SK-N-MC (cell line): ENCODE results near the gene PDCD4.

Experiments used
- DNase-seq: peaks from one replicate; pipeline ENCODE4 v3.0.0-alpha.2; 2011; ENCODE audit warnings: low read depth, low spot score
- H3K27ac ChIP-seq: fragments of 200-600 bp; sonication (generic); 2 replicates; pipeline ENCODE4 v1.5.1; 2016; ENCODE audit warnings: mixed run types
- H3K36me3 ChIP-seq: fragments of 200-600 bp; sonication (generic); 2 replicates; pipeline ENCODE4 v1.6.1; 2017; ENCODE audit warnings: antibody characterized with exemption, low read length, mixed read lengths; ENCODE audit not compliant: insufficient read depth
- H3K4me3 ChIP-seq: fragments of 200-600 bp; sonication (generic); 2 replicates; pipeline ENCODE4 v1.5.1; 2016
- H3K9ac ChIP-seq: fragments of 200-600 bp; sonication (generic); 2 replicates; pipeline ENCODE4 v1.8.0; 2017; ENCODE audit warnings: mixed run types, mixed read lengths; ENCODE audit not compliant: insufficient read length
- H3K9me3 ChIP-seq: fragments of 200-600 bp; sonication (generic); 2 replicates; pipeline ENCODE4 v1.6.1; 2017; ENCODE audit warnings: low read depth, mild to moderate bottlenecking, antibody characterized with exemption, low read length, moderate library complexity, mixed read lengths
- EZH2 ChIP-seq: fragments of 200-600 bp; sonication (generic); IDR thresholded peaks from one replicate; pipeline ENCODE4 v1.6.1; 2017; ENCODE audit warnings: antibody characterized with exemption
- FOXP2 ChIP-seq: optimal IDR thresholded peaks from 2 replicates; pipeline ENCODE3; 2011; ENCODE audit warnings: mild to moderate bottlenecking, moderate library complexity; ENCODE audit not compliant: insufficient read depth; ENCODE audit errors: extremely low read length, control extremely low read depth
- POLR2AphosphoS5 ChIP-seq: IDR thresholded peaks from 2 replicates; pipeline ENCODE4 v1.6.1; 2012; ENCODE audit warnings: mild to moderate bottlenecking, low read depth, low read length, borderline replicate concordance

The PDCD4 gene

DNA sequence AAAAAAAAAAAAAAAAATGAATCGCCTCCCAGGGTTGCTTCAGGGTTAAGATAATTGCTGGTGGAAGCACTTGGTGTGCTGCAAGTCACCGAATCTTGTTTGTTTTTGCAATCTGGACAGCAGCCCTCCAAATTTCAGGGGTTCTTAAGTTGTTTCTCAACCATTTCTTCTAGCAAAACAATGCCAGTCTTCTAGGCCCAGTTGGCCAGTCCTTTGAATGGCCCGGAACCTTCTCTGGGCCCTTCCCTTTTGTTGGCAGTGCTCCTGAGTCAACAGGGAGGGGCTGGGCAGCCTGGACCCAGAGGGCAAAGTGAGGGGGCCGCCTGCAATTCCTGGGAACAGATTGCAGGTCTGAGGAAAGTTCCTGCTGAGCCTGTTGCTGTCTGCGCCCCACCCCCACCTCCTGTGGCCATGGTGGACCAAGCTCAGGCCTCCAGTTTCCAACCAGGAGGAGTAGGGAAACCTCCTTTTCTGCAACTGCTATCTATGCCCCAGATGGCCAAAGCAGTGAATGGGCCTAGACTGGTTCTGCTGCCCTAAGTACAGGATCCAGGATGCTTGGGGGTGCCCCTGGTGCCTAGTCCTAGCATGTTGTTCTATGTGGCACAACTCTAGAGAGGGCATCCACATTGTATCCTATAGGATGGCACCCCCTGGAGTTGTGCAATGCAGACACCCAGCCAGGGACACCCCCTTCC is 31.4 kb upstream of the PDCD4 start:
- H3K9ac ChIP-seq: no peak overlapping the region
- DNase-seq: no peak
- H3K36me3 ChIP-seq: no peaks in the 10 kb centered on the region
- no peak overlapping the region for H3K27ac ChIP-seq
- no peak overlapping the region for H3K4me3 ChIP-seq
- H3K9me3 ChIP-seq: no peaks in the 10 kb centered on the region
- no peak for TF ChIP-seq POLR2AphosphoS5
- TF ChIP-seq FOXP2: no peak

DNA sequence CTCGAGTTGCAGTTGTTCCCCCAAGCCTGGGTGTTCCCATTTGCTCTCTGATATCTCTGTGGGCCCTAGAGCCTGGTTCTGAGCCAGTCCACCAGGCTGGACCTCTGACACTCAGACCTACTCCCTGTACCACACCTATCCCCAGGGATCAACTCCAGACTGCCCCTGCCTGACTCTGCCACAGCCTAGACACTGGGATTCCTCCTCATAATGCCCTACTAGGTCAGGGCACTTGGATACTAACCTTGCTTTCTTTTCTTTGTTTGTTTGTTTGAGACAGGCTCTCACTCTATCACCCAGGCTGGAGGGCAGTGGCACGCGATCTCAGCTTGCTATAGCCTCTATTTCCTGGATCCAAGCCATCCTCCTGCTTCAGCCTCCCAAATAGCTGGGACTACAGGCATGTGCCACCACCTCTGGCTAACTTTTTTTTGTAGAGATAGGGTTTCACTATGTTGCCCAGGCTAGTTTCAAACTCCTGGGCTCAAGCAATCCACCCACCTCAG is 30.8 kb upstream of the PDCD4 start:
- no peak for DNase-seq
- TF ChIP-seq EZH2 (no peak), FOXP2 (no peak), POLR2AphosphoS5 (no peak)
- H3K36me3 ChIP-seq: no peaks in the 10 kb centered on the region
- H3K27ac ChIP-seq: no peak overlapping the region
- H3K4me3 ChIP-seq: no peak overlapping the region
- H3K9ac ChIP-seq: no peak overlapping the region
- no peaks in the 10 kb centered on the region for H3K9me3 ChIP-seq

DNA sequence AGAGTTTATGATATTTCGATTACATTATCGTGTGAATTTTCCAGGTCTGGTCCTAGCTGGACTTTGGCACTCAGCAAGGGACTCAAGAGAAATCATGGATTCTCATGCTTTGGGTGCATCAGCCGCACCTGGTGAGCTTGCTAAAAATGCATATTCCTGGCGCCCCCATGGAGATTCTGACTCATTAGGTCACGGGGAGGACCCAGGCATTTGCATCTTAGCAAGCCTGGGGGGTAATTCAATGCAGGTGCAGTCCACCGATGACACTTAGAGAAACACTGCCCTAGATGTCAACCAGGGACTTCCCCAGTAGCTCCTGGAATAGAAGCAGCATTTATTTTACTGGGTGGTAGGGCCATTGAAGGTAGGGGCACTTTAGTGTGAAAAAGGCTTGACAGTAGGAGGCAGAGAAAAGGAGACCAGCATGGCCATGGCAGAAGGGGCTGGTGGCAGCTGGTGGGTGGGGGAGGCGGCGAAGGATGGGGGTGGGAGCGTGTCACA is 29.9 kb upstream of the PDCD4 start:
- Histone ChIP-seq H3K36me3 (no peaks in the 10 kb centered on the region), H3K27ac (no peak overlapping the region), H3K9ac (no peak overlapping the region), H3K9me3 (no peaks in the 10 kb centered on the region), H3K4me3 (no peak overlapping the region)
- TF ChIP-seq EZH2 (no peak), FOXP2 (no peak), POLR2AphosphoS5 (no peak)
- no peak for DNase-seq

DNA sequence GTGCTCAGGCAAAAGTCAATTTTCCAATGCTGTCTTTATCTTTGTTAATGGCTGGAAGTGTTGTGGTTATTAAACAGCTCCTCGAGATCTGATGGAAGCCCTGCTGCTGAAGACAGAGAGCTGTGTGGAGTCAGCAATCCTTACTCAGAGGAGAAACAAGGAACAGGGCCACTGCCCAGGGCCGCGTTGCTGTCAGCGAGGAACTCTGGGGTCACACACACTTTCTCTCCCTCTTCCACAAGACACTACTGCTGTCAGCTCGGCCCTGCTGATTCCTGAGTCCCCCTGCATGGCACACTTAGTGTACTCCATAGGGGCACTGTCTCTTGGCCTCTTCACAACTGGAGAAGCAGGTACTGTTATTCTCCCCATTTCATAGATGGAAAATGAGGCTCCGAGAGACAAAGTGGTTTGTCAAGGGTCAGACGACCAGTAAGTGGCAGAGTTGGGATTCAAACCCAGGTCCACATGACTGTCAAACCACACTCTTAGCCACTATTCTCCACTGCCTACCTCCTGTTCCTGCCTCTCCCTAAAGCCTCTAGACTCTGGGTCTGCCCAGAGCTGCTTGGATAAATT is 29.3 kb upstream of the PDCD4 start:
- Histone ChIP-seq H3K9me3 (no peaks in the 10 kb centered on the region), H3K9ac (no peak overlapping the region), H3K4me3 (no peak overlapping the region), H3K27ac (no peak overlapping the region), H3K36me3 (no peaks in the 10 kb centered on the region)
- TF ChIP-seq EZH2: no peak
- TF ChIP-seq FOXP2: no peak
- no peak for TF ChIP-seq POLR2AphosphoS5
- DNase-seq: no peak

DNA sequence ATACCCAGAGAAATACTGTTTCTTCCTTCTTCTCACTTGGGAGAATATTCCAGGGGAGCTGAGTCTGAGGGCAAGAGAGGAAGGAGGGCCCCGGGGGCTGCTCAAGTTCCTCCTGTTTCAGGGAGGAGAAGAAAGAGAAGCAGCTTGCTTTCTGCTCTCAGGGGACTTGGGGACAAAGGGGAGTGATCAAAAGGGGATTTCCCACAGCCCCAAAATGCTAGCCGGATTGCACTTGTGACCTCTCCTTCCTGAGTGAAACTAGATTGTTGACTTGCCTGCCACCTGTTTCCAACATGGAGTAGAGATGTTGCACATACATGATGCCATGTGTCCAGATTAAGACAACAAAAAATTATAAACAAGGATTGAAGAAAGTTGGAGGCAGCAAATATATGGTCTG is 28.7 kb upstream of the PDCD4 start:
- H3K36me3 ChIP-seq: no peaks in the 10 kb centered on the region
- TF ChIP-seq POLR2AphosphoS5: no peak
- TF ChIP-seq FOXP2: no peak
- no peak for TF ChIP-seq EZH2
- no peak overlapping the region for H3K27ac ChIP-seq

DNA sequence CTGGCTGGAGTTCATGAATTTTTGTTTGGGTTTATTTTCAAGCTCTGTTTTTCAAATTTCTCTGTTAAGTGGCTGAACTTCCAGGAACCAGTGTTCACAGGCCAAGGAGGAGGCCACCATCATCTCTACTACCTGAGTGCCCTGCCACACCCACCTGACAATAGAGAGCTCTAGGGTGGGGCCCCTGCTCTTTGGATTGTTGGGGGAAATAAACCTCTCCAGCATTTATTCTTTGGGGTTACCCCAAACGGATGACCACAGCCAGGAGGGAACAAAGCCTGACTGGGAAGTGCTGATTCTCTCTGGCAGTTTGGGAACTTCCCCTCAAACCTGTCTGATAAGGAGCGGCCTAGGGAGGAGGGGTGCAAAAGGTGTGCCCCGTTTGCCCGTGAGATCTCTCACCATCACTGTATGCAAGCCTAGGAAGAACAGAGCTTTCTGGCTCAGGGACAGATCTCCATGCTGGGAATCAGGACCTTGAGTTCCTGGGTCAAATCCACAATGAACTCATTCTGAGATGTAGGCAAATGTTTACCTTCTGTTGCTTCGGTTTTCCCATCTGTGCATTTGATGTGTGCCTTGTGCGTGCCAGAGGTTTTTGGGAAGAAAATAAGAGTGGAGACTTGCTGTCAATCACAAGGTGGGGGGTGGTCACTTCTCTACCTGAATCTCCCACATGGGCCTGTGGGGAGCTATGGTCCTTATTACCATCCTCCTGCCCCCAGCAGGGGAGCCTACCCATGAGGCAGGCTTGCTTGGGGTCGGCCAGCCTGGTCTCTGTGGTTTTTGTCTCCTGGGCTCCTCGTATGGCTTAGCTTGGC is 27.7 kb upstream of the PDCD4 start:
- no peak for DNase-seq
- Histone ChIP-seq H3K9ac (no peak overlapping the region), H3K4me3 (no peak overlapping the region), H3K36me3 (no peaks in the 10 kb centered on the region), H3K9me3 (no peaks in the 10 kb centered on the region), H3K27ac (no peak overlapping the region)
- TF ChIP-seq FOXP2: no peak
- TF ChIP-seq EZH2: no peak
- TF ChIP-seq POLR2AphosphoS5: no peak

More for the DNA sequence above, 28.7 kb upstream of the PDCD4 start:
- H3K9ac ChIP-seq: no peak overlapping the region
- no peak for DNase-seq
- no peaks in the 10 kb centered on the region for H3K9me3 ChIP-seq
- H3K4me3 ChIP-seq: no peak overlapping the region

DNA sequence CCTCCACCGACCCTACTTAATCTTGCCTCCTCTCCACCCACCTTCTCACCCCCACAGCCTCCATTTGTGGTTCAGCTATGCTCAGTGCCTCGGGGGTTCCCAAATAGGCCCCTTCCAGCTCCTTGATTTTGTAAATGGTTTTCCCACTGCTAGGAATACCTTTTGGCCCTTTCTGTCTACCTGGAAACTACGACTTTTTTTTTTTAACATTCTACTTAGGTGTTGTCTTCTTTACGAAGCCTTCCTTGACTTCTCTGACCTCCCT is 27.2 kb upstream of the PDCD4 start:
- H3K4me3 ChIP-seq: no peak overlapping the region
- H3K36me3 ChIP-seq: no peaks in the 10 kb centered on the region
- TF ChIP-seq EZH2: no peak
- no peak for TF ChIP-seq POLR2AphosphoS5
- no peak for TF ChIP-seq FOXP2
- H3K9ac ChIP-seq: no peak overlapping the region
- no peaks in the 10 kb centered on the region for H3K9me3 ChIP-seq
- DNase-seq: no peak
- no peak overlapping the region for H3K27ac ChIP-seq

DNA sequence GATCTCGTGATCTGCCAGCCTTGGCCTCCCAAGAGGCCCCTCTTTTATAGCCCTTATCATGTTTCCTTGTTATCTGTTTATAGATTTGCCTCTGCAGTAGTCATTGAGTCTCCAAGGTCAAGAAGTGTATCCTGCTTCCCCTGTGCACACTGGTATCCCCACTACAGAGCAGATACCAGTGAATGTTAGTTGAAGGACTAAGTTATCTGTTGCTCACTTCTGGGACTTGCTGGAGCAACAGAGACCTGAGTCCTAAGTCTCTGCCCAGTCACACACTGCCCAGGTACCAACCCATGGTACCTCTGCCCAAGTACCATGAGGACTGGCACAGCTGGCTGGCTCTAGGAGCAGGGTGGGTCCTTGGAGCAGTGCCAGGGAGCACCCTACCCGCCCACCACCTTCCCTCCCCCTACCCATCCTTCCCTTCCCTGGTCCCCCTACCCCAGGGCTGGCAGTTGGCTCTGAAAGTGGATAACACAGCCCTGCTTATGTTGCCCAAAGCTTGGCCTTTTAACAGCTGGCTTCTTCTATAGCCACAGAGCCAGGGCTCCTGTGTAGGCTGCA is 26.5 kb upstream of the PDCD4 start:
- H3K27ac ChIP-seq: no peak overlapping the region
- H3K9me3 ChIP-seq: no peaks in the 10 kb centered on the region
- no peak overlapping the region for H3K9ac ChIP-seq
- TF ChIP-seq POLR2AphosphoS5 (no peak), EZH2 (no peak), FOXP2 (no peak)
- DNase-seq: no peak
- no peak overlapping the region for H3K4me3 ChIP-seq
- H3K36me3 ChIP-seq: no peaks in the 10 kb centered on the region
